GM19463 (cell line): ENCODE data around the gene MYLK3.
A peak's percentile ranks its signal among the peaks of the same experiment; 100 is the strongest.
"Not testable (repeated sequence)": the region's sequence is repeated elsewhere in the genome, so short reads cannot be mapped to it uniquely, and the experiment has no call there.

ENCODE experiments used
- ATAC-seq: cut with Tn5 transposase; IDR thresholded peaks from one replicate; pipeline ENCODE4 v1.9.1; 2021; ENCODE audit warnings: mild to moderate bottlenecking, moderate library complexity; ENCODE audit not compliant: unreplicated experiment

Gene MYLK3

DNA sequence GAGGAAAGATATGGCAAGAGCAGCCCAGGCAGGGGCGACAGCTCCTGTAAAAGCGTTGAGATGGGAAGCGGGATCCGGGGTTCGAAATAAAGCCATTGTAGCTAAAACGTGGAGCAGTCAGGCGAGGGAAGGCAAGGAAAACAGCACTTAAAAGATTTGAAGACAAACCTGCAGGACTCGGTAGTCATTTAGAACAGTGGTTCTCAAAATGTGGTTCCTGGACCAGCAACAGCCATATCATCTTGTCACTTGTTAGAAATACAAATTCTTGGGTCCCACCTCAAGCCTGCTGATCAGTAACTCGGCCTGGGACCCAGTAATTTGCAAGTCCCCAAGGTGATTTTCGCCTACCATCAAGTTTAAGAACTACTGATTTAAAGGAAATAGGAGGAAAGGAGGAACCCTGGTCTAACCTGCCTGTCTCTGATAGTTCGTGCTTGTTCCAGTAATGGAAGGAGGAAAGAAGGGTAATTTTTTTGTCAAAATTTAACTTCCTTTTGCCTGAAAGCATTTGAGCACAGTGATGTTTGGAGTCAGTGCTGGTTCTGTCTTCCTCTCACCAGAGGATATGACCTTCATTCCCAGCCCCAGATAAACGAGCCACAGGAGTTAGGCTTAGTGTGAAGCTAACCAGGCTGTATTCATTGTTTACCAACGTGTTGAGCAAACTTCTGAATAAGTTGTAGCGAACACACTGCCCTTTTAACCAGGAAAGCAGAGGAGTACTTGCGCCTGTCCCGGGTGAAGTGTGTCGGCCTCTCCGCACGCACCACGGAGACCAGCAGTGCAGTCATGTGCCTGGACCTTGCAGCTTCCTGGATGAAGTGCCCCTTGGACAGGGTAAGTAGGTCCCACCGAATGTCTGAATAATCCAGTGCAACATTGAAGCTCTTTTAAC lies 57.6 kb downstream of the MYLK3 start:
- ATAC-seq = no peak

DNA sequence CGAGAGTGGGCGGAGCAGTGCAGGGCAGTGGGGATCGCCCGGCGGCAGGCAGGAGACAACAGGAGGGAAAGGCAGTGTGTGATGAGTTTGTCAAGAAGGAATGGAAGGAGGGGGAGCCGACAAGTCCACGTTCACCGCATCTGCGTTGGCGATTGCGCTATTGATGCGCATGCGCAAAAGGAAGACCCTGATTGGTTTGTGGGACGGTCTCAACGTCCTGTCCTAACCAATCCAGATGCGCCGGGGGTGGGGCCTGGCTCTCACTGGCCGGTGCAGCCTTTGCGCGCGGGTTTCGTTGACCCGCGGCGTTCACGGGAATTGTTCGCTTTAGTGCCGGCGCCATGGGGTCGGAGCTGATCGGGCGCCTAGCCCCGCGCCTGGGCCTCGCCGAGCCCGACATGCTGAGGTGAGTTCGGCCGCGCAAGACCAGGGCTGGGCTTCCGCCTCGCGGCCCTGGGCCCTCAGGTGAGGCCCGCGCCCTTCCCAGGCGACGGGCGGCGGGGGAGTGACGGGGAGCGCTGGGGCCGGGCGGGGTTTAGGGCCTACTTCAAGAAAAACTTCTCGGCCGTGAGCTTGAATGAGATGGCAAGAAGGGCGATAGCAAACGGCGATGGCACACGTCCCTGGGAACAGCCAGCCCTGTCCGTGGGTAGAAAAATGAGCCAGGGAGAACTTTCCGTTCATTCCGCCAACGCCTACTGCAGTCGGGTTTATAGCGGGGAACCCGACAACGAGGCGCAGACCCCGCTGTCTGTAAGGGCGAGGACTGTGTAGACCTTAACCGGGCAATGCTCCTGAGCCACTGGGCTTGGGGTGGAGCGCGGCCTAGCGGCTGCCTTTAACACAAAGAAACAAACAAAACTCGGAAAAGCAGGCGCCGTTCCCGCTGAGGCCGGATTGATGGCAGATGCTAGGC lies 58.5 kb downstream of the MYLK3 start, which contains the start of gene ORC6:
Gene ORC6, plus strand, starts transcription at position 295 of the 916 bp plus-strand sequence. Its CDS starts 47 bp downstream, at position 342.
- peak; percentile 70 for ATAC-seq

DNA sequence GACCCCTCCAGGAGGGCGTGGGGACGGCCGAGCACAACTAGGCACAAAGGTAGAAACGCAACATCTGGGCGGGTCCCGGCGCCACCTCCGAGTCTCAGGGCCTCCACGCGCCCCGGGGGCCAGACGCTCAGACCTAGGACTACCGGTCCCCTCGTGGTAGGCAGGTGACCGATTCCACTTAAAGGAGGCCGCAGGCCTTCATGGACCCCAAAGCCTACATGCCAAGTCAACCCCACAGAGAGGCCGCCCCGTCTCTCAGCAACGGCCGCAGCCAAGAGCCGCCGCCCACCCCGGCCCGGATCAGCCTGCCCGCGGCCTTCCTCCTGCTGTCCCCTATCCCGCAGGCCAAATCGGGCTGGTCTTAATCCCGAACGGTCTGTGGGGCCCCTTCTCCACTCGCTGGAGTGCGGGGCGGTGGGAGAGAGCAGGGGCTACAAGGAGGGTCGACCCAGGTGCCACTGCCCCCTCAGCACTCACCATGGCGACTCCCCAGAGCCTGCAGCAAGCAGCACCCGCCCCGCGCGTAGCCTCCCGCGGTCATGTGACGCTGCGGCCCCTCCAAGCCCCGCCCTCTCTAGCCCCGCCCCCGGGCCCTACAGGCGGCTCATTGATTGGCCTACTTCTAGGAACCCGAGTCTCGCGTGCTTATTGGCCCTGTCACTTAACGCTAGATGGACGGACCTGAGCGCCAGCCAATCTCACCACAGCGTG lies 59.3 kb downstream of the MYLK3 start, which contains the start of gene VPS35:
Gene VPS35, minus strand, starts transcription at position 525 of the 711 bp plus-strand sequence. Its CDS starts 45 bp downstream, at position 480.
- peak; percentile 81 for ATAC-seq

DNA sequence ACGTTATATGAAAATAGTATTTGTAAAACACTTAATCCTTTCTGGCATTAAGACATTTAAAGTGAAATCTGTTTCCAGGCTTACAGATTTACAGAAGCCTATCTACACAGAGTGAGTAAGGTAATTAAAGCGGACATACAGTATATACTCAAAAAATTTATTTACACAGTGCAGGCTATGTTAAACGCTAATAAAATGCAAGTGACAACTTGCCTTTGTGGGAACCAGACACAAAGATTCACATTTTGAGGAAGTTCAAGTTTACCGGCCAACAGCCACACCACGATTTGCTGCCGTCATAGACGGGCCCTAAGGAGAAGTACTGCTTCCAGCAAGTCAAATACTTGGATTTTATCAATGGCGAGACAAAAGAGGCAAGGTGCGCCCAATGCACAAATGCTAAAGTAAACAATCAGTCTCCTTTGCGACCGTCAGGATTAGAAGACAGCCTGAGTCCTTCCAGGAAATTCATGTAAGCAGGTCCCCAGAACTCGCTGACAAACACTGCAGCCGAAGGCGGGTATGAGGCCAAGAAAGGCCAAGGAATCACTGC lies 60.0 kb downstream of the MYLK3 start:
- ATAC-seq = no peak

DNA sequence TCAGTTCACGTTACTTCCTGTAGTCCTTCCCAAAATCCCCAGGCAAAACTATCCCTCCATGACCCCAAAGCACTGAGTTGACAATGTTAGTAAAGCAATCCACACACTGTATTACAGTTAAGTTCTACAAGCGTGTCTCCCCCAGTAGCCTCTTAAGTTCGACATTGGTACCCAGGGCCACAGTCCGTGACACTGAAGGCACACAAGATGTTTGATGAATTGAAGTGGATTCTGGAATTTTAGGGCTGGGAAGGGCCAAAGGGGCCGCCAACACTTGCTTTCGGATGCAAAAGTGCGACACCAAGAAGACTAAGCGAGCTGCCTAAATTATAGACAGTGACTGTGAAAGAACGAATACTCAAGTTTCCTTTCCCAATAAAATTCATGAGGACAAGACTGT lies 60.7 kb downstream of the MYLK3 start:
- no peak for ATAC-seq

DNA sequence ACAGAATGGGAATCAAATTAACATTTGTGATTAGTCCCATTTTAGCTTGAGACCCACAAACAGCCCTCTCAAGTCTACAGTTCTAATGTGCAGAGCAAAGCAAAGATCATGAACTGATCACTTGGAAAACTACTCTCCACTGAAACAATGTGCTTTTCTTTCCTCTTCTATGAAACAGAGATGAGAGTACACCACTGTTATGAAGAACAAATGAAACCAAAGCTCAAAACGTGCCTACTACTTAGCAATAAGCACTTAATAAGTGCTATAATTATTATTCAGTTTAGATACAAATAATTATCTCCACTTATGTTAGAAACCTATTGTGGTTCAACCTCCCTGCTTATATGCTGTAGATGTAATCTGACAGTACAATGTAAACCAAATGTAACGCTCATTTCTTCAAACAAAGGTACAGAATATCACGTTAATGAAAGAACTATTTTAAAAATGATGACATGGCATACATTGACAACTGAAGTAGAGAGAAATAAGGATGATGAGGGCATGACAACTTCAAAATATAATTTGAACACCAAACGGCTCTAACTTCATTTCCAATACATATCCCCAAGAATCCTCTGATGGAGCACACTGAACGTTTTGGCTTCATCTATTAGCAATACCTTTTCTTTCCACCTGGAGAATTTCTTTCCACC lies 61.2 kb downstream of the MYLK3 start:
- ATAC-seq = no peak

DNA sequence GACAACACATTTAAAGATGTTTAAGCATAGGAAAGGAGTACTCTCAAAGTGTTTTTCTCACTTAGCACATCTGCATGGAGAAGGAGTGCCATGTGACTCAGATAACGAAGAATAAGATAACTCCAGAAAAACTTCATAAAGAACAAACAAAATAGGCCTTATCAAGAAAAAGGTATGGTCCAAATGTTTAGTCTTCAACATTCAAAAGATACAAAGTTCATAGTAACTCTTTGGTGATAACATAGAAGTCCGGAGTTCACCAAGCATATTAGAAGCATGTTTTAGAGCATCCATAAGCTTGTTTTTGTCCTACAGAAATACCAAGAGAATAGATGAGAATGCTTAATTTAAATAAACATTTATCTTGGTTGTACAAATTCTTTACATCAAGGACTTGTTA lies 66.3 kb downstream of the MYLK3 start:
- ATAC-seq = not testable (repeated sequence)

DNA sequence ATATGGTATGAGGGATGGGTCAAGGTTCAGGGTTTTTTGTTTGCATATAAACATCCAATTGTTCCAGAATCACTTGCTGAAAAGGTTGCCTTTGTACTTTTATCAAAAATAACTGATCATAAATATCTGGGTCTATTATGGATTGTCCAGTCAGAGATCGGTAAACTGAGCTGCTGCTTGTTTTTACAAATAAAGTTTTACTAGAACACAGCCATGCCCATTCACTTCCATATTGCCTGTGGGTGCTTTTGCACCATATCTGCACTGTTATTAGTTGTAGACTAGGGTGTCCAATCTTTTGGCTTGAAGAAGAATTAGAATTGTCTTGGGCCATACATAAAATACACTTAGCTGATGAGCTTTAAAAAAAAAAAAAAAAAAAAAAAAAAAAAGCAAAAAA lies 70.2 kb downstream of the MYLK3 start:
- not testable (repeated sequence) for ATAC-seq

DNA sequence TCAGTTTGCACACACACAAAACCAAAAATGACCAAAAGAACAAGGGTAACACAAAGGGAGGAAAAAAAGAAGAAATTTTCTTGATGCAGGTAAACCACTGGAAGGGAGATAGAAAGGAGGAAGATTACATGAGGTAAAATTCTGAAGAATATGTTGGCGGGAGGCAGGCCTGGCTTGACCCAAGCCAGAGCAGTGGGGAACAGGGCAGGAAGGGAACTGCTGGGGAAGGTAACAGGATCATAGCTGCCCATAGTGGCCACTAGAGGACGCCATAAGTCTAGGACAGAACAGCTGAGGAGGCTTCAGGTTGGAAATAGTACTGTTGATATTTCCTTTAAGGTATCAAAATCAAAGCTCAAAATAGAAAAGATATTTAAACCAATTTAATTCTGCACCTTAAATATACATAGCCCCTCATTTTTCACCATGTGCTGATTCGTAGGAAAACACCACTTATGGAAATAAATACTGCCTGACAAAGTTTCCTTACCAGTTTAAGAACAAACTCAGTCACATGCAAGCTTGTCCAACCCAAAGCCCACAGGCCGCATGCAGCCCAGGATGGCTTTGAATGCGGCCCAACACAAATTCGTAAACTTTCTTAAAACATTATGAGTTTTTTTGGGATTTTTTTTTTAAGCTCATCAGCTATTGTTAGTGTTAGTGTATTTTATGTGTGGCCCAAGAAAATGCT lies 74.7 kb downstream of the MYLK3 start:
- ATAC-seq = peak; percentile 85

DNA sequence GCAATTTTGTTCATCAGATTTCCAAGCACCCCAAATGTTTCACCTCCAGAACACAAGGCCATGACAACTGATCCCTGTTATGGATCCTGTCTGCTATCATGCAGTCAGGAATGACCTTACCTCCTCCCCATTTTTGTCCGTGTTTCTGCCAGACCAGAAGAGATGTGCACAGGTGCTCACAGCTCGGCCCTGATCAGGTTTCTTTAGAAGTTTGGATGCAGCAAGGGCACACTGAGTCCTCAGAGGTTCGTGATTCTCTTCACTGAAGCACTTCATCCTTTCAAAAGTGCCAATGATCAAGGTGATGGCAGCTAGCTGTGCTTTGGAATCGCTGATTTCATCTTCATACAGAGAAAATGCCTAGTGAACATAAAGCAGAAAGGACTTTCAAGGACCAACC lies 86.0 kb downstream of the MYLK3 start:
- no peak for ATAC-seq

DNA sequence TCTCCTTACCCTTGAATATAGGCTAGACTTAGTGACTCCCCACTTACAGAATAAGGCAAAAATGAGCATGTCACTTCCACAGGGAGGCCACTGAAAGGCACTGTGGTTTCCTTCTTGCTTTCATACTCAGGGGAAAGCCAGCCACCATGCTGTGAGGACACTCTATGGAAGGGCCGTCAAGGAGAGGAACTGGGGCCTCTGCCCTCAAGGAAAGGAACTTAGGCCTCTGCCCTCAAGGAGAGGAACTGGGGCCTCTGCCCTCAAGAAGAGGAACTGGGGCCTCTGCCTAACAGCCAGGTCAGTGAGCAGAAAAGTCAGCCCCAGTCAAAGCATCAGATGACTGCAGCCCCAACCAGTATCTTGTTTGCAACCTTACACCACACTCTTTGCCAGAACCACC lies 89.2 kb downstream of the MYLK3 start:
- ATAC-seq = peak; percentile 92
